CD14-positive monocyte (primary cell): ENCODE results near the gene SLC4A7. TPM values are rescaled to one million over a fixed set of nuclear protein-coding genes. Genes with fewer than 3 reads are reported as not detected.

Source experiments
- DNase-seq, 3 donors: peaks; one replicate each; pipeline ENCODE4 v3.0.0-alpha.2; 2011 to 2022
- H2AFZ ChIP-seq: 2 replicates; pipeline ENCODE4 v1.6.0; 2012; ENCODE audit warnings: mild to moderate bottlenecking, low read depth, low read length, inconsistent platforms; ENCODE audit not compliant: insufficient read depth, poor library complexity, severe bottlenecking
- H3K27ac ChIP-seq, 2 donors: 1 replicate in 1 of 2; 2 replicates in 1 of 2; pipeline ENCODE4 v1.5.1; 2012 to 2013; ENCODE audit warnings: low read length in 2 of 2, control low read depth in 1 of 2, inconsistent platforms in 1 of 2, low read depth in 1 of 2, mild to moderate bottlenecking in 1 of 2
- H3K27me3 ChIP-seq, 2 donors: one replicate each; pipeline versions ENCODE4 v1.6.0 to v1.6.1; 2011 to 2013; ENCODE audit warnings: low read length in 2 of 2; ENCODE audit not compliant: control insufficient read depth in 2 of 2, insufficient read depth in 2 of 2
- H3K36me3 ChIP-seq, 2 donors: replicated peaks in 1 of 2; 1 replicate in 1 of 2; 2 replicates in 1 of 2; pipeline versions ENCODE4 v1.5.1 to v1.6.1; 2012 to 2013; ENCODE audit warnings: low read length in 2 of 2, control low read depth in 1 of 2, inconsistent platforms in 1 of 2, mild to moderate bottlenecking in 1 of 2; ENCODE audit not compliant: insufficient read depth in 2 of 2, control insufficient read depth in 1 of 2
- H3K4me1 ChIP-seq, 2 donors: 1 replicate in 1 of 2; 2 replicates in 1 of 2; pipeline versions ENCODE4 v1.5.1 to v1.6.1; 2012 to 2013; ENCODE audit warnings: low read length in 2 of 2, control low read depth in 1 of 2, inconsistent platforms in 1 of 2, mild to moderate bottlenecking in 1 of 2, moderate library complexity in 1 of 2; ENCODE audit not compliant: insufficient read depth in 2 of 2, control insufficient read depth in 1 of 2
- H3K4me2 ChIP-seq: replicated peaks from 2 replicates; pipeline ENCODE3; 2012; ENCODE audit warnings: low read length, moderate library complexity, mild to moderate bottlenecking; ENCODE audit not compliant: poor library complexity, severe bottlenecking; ENCODE audit errors: extremely low read depth
- H3K4me3 ChIP-seq, 3 experiments: fragments of 200-600 bp in 1 of 3; sonication (generic) in 1 of 3; replicated peaks in 1 of 3; 1 replicate in 2 of 3; 2 replicates in 1 of 3; pipeline ENCODE4 v1.5.1; 2011 to 2013; ENCODE audit warnings: low read length in 3 of 3, mild to moderate bottlenecking in 3 of 3, control low read depth in 2 of 3, low read depth in 2 of 3, inconsistent platforms in 1 of 3, moderate library complexity in 1 of 3
- H3K79me2 ChIP-seq: 2 replicates; pipeline ENCODE4 v1.6.0; 2012; ENCODE audit warnings: mild to moderate bottlenecking, control low read depth, inconsistent platforms, low read length, moderate library complexity; ENCODE audit not compliant: insufficient read depth
- H3K9ac ChIP-seq: 2 replicates; pipeline ENCODE4 v1.6.0; 2017; ENCODE audit warnings: low read length, mild to moderate bottlenecking; ENCODE audit not compliant: insufficient read depth, poor library complexity, severe bottlenecking
- H3K9me3 ChIP-seq, 2 donors: replicated peaks in 1 of 2; 1 replicate in 1 of 2; 2 replicates in 1 of 2; pipeline versions ENCODE4 v1.5.1 to v1.6.1; 2012 to 2013; ENCODE audit warnings: low read length in 2 of 2, control low read depth in 1 of 2; ENCODE audit not compliant: control insufficient read depth in 1 of 2, insufficient read depth in 1 of 2
- H4K20me1 ChIP-seq: 2 replicates; pipeline ENCODE4 v1.6.0; 2012; ENCODE audit warnings: mild to moderate bottlenecking, low read length, control low read depth, moderate library complexity; ENCODE audit not compliant: insufficient read depth
- H3K27ac Mint-ChIP-seq, 7 donors: one replicate each; pipeline ENCODE4 v1.8.0; 2020; ENCODE audit warnings: mild to moderate bottlenecking in 7 of 7, mixed read lengths in 7 of 7, moderate library complexity in 6 of 7, inconsistent platforms in 2 of 7
- H3K27me3 Mint-ChIP-seq, 3 donors: one replicate each; pipeline ENCODE4 v1.8.0; 2021 to 2022; ENCODE audit warnings: low read depth in 3 of 3, mild to moderate bottlenecking in 3 of 3, mixed read lengths in 3 of 3, moderate library complexity in 3 of 3, inconsistent platforms in 1 of 3
- H3K36me3 Mint-ChIP-seq, 2 donors: one replicate each; pipeline ENCODE4 v1.8.0; 2020; ENCODE audit warnings: mixed read lengths in 2 of 2, inconsistent platforms in 1 of 2, mild to moderate bottlenecking in 1 of 2
- H3K4me1 Mint-ChIP-seq: one replicate; pipeline ENCODE4 v1.8.0; 2020; ENCODE audit warnings: mild to moderate bottlenecking, mixed read lengths
- H3K4me3 Mint-ChIP-seq, 2 donors: one replicate each; pipeline ENCODE4 v1.8.0; 2020; ENCODE audit warnings: mild to moderate bottlenecking in 2 of 2, mixed read lengths in 2 of 2, moderate library complexity in 1 of 2
- H3K9me3 Mint-ChIP-seq, 7 donors: one replicate each; pipeline ENCODE4 v1.8.0; 2020 to 2022; ENCODE audit warnings: mixed read lengths in 7 of 7, mild to moderate bottlenecking in 6 of 7, moderate library complexity in 6 of 7, inconsistent platforms in 2 of 7
- WGBS: methylation state at CpG from one replicate; pipeline ENCODE4 v1.1.5; 2013; ENCODE audit warnings: missing lambda C conversion rate; ENCODE audit not compliant: insufficient coverage; 5-methylcytosine and 5-hydroxymethylcytosine counted together
- intact Hi-C, 2 donors: fragments of 100-400 bp; cut with micrococcal nuclease; formaldehyde crosslinking; loops; one replicate each; pipeline versions ENCODE4 v1.15.0 to v1.15.1; 2023
- polyA plus RNA-seq, 3 donors: library from polyadenylated mRNA; depleted of rRNA in 1 of 3; unstranded in 2 of 3; stranded (reverse) in 1 of 3; fragments of 300-500 nt in 2 of 3; fragments of >200 nt in 1 of 3; fragmentation: Illumina TruSeq in 2 of 3; gene quantifications; 1 replicate in 2 of 3; 2 replicates in 1 of 3; pipeline ENCODE4 v1.2.3, GENCODE V29; 2012 to 2021
- TF ChIP-seq, protein P1 (sequence below): fragments of 200-600 bp; IDR thresholded peaks from one replicate; pipeline ENCODE4 v1.8.0; 2022; ENCODE audit warnings: antibody characterized with exemption, mild to moderate bottlenecking

Gene SLC4A7
- polyA plus RNA-seq, 3 donors: 5.4 to 7.6 (median 5.5) TPM

- Histone ChIP-seq H3K27ac (no peak overlapping the region), H4K20me1 (no peaks in the 10 kb centered on the region), H3K27me3 (peaks cover 0 to 5% of the 10 kb centered on the region in 2 donors), H3K9ac (no peak overlapping the region), H3K4me3 (no peak overlapping the region), H3K36me3 (no peaks in the 10 kb centered on the region), H3K79me2 (no peaks in the 10 kb centered on the region), H3K9me3 (no peaks in the 10 kb centered on the region), H3K4me2 (no peak overlapping the region), H3K4me1 (peaks cover 8 to 14% of the 10 kb centered on the region in 2 donors), H2AFZ (no peak overlapping the region)
- Mint-ChIP-seq H3K4me3 (no peak overlapping the region), H3K9me3 (peaks cover 0 to 2% (median 0%) of the 10 kb centered on the region in 7 donors), H3K36me3 (no peaks in the 10 kb centered on the region), H3K27me3 (peaks cover 7 to 15% (median 10%) of the 10 kb centered on the region in 3 donors), H3K4me1 (peaks cover 15% of the 10 kb centered on the region), H3K27ac (peak overlapping the region in 1 of 7 donors; percentile 19)
- WGBS: 100% methylated on average over 1 of the region's 1 CpG
- intact Hi-C loops: loop anchor here (10.0 kb wide), 2 partner anchors 119 to 299 kb away; partner anchors contain the start of gene SLC4A7 (in 2 of the 2)
- TF ChIP-seq, protein P1, sequence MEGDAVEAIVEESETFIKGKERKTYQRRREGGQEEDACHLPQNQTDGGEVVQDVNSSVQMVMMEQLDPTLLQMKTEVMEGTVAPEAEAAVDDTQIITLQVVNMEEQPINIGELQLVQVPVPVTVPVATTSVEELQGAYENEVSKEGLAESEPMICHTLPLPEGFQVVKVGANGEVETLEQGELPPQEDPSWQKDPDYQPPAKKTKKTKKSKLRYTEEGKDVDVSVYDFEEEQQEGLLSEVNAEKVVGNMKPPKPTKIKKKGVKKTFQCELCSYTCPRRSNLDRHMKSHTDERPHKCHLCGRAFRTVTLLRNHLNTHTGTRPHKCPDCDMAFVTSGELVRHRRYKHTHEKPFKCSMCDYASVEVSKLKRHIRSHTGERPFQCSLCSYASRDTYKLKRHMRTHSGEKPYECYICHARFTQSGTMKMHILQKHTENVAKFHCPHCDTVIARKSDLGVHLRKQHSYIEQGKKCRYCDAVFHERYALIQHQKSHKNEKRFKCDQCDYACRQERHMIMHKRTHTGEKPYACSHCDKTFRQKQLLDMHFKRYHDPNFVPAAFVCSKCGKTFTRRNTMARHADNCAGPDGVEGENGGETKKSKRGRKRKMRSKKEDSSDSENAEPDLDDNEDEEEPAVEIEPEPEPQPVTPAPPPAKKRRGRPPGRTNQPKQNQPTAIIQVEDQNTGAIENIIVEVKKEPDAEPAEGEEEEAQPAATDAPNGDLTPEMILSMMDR: no peak
- DNase-seq: no peak
These were observed 118.1 kb downstream of the SLC4A7 start for GRCh38 chr3:27366062-27366591.

- no peak overlapping the region for H3K4me2 ChIP-seq
- WGBS: no CpG with 5 or more reads among the region's 7 CpGs
- no peaks in the 10 kb centered on the region for H3K9me3 ChIP-seq
- H3K27me3 Mint-ChIP-seq: peaks cover 0 to 1% (median 0%) of the 10 kb centered on the region in 3 donors
- peak overlapping the region; percentile 3 to 93 (median 64) for H3K27ac Mint-ChIP-seq
- H4K20me1 ChIP-seq: no peaks in the 10 kb centered on the region
- H3K4me3 Mint-ChIP-seq: no peak overlapping the region
- no peak overlapping the region for H2AFZ ChIP-seq
- H3K79me2 ChIP-seq: no peaks in the 10 kb centered on the region
- no peaks in the 10 kb centered on the region for H3K36me3 ChIP-seq
- H3K9me3 Mint-ChIP-seq: no peaks in the 10 kb centered on the region
- TF ChIP-seq, protein P1: no peak
- H3K27me3 ChIP-seq: no peaks in the 10 kb centered on the region
- H3K4me1 ChIP-seq: peaks cover 16 to 37% of the 10 kb centered on the region in 2 donors
- DNase-seq: peak in 1 of 3 donors; percentile 13
- H3K4me3 ChIP-seq: no peak overlapping the region
- H3K9ac ChIP-seq: no peak overlapping the region
- H3K27ac ChIP-seq: peak overlapping the region in 1 of 2 donors; percentile 79
- peaks cover 28% of the 10 kb centered on the region for H3K4me1 Mint-ChIP-seq
- intact Hi-C loops: loop anchor here (10.0 kb wide), 2 partner anchors 124 to 304 kb away; partner anchors contain the start of gene SLC4A7 (in 2 of the 2)
- H3K36me3 Mint-ChIP-seq: no peaks in the 10 kb centered on the region
These were observed 123.8 kb downstream of the SLC4A7 start for GRCh38 chr3:27360113-27361078.
